ES-I3 (cell line): ENCODE measurements around the gene CORO6.
A peak's percentile ranks its signal among the peaks of the same experiment; 100 is the strongest.

Experiments used
- H3K36me3 ChIP-seq: 2 replicates; pipeline ENCODE4 v1.6.1; 2013; ENCODE audit warnings: mild to moderate bottlenecking, low read length, control low read depth, moderate library complexity; ENCODE audit not compliant: insufficient read depth
- H3K4me1 ChIP-seq: 2 replicates; pipeline ENCODE4 v1.6.1; 2013; ENCODE audit warnings: mild to moderate bottlenecking, control low read depth, low read length; ENCODE audit not compliant: insufficient read depth
- H3K9ac ChIP-seq: 2 replicates; pipeline ENCODE4 v1.6.1; 2013; ENCODE audit warnings: low read depth, mild to moderate bottlenecking, low read length, moderate library complexity
- H3K9me3 ChIP-seq: 2 replicates; pipeline ENCODE4 v1.6.1; 2013; ENCODE audit warnings: mild to moderate bottlenecking, low read length, moderate library complexity; ENCODE audit not compliant: control insufficient read depth, insufficient read depth

The CORO6 gene

GRCh38 chr17:29621751-29622194 lies 939 bp downstream of the CORO6 start:
- Histone ChIP-seq H3K4me1 (peaks cover 43% of the 10 kb centered on the region), H3K36me3 (no peaks in the 10 kb centered on the region), H3K9me3 (no peaks in the 10 kb centered on the region), H3K9ac (peak overlapping the region; percentile 64; the same call in 1 of the 2 replicates)

- no peak overlapping the region for H3K9ac ChIP-seq
These were observed 1.8 kb downstream of the CORO6 start for GRCh38 chr17:29620779-29621500.

GRCh38 chr17:29620271-29620670 lies 2.4 kb downstream of the CORO6 start:
- Histone ChIP-seq H3K9ac (no peak overlapping the region), H3K9me3 (no peaks in the 10 kb centered on the region), H3K36me3 (no peaks in the 10 kb centered on the region), H3K4me1 (peaks cover 47% of the 10 kb centered on the region)

More at GRCh38 chr17:29620779-29621500, 1.8 kb downstream of the CORO6 start:
- Histone ChIP-seq H3K9me3 (no peaks in the 10 kb centered on the region), H3K36me3 (no peaks in the 10 kb centered on the region), H3K4me1 (peaks cover 47% of the 10 kb centered on the region)

- Histone ChIP-seq H3K9me3 (no peaks in the 10 kb centered on the region), H3K36me3 (no peaks in the 10 kb centered on the region), H3K4me1 (peaks cover 46% of the 10 kb centered on the region), H3K9ac (no peak overlapping the region)
These were observed 3.5 kb downstream of the CORO6 start for GRCh38 chr17:29619251-29619650.

- H3K9me3 ChIP-seq = no peaks in the 10 kb centered on the region
- no peaks in the 10 kb centered on the region for H3K36me3 ChIP-seq
- H3K9ac ChIP-seq = peak overlapping the region; percentile 73; the same call in 1 of the 2 replicates
- H3K4me1 ChIP-seq = peaks cover 47% of the 10 kb centered on the region
These were observed 4.2 kb downstream of the CORO6 start for GRCh38 chr17:29618272-29619065.

GRCh38 chr17:29617481-29618271 lies 5.0 kb downstream of the CORO6 start:
- no peaks in the 10 kb centered on the region for H3K36me3 ChIP-seq
- peaks cover 2% of the 10 kb centered on the region; the same call in 1 of the 2 replicates for H3K9me3 ChIP-seq
- peak overlapping the region; percentile 73 for H3K9ac ChIP-seq
- H3K4me1 ChIP-seq = peaks cover 46% of the 10 kb centered on the region

- H3K9me3 ChIP-seq = peaks cover 3% of the 10 kb centered on the region; the same call in 1 of the 2 replicates
- H3K36me3 ChIP-seq = no peaks in the 10 kb centered on the region
- H3K9ac ChIP-seq = peak overlapping the region; percentile 73
- peaks cover 46% of the 10 kb centered on the region for H3K4me1 ChIP-seq
These were observed 5.6 kb downstream of the CORO6 start for GRCh38 chr17:29617125-29617480.

- peaks cover 42% of the 10 kb centered on the region for H3K4me1 ChIP-seq
- peak overlapping the region; percentile 73 for H3K9ac ChIP-seq
These were observed 6.2 kb downstream of the CORO6 start for GRCh38 chr17:29616300-29617048.

GRCh38 chr17:29615492-29616299 lies 7.0 kb downstream of the CORO6 start:
- Histone ChIP-seq H3K4me1 (peaks cover 35% of the 10 kb centered on the region), H3K9me3 (peaks cover 3% of the 10 kb centered on the region; the same call in 1 of the 2 replicates), H3K36me3 (no peaks in the 10 kb centered on the region), H3K9ac (peak overlapping the region; percentile 73)

More at GRCh38 chr17:29616300-29617048, 6.2 kb downstream of the CORO6 start:
- no peaks in the 10 kb centered on the region for H3K36me3 ChIP-seq
- H3K9me3 ChIP-seq = peaks cover 3% of the 10 kb centered on the region; the same call in 1 of the 2 replicates

GRCh38 chr17:29615048-29615385 lies 7.7 kb downstream of the CORO6 start:
- Histone ChIP-seq H3K4me1 (peaks cover 28% of the 10 kb centered on the region), H3K36me3 (no peaks in the 10 kb centered on the region), H3K9ac (peak overlapping the region; percentile 73; the same call in 1 of the 2 replicates), H3K9me3 (peaks cover 3% of the 10 kb centered on the region; the same call in 1 of the 2 replicates)

- peaks cover 23% of the 10 kb centered on the region for H3K4me1 ChIP-seq
- H3K36me3 ChIP-seq = no peaks in the 10 kb centered on the region
- H3K9me3 ChIP-seq = peaks cover 3% of the 10 kb centered on the region; the same call in 1 of the 2 replicates
- peak overlapping the region; percentile 73; the same call in 1 of the 2 replicates for H3K9ac ChIP-seq
These were observed 8.2 kb downstream of the CORO6 start for GRCh38 chr17:29614349-29615047.

GRCh38 chr17:29613856-29614255 lies 8.9 kb downstream of the CORO6 start:
- Histone ChIP-seq H3K4me1 (peaks cover 20% of the 10 kb centered on the region; the same call in 1 of the 2 replicates), H3K9ac (peak overlapping the region; percentile 44; the same call in 1 of the 2 replicates), H3K9me3 (peaks cover 3% of the 10 kb centered on the region; the same call in 1 of the 2 replicates), H3K36me3 (no peaks in the 10 kb centered on the region)
